Suppressor macrophage treated with lipopolysaccharide for 1 hour (primary cell): ENCODE measurements around the gene DEFB113.

Experiments
- DNase-seq, 3 donors: peaks; one replicate each; pipeline ENCODE4 v3.0.0-alpha.2; 2020 to 2022

The DEFB113 gene

GRCh38 chr6:49935387-49935786 lies 34.0 kb downstream of the DEFB113 start:
- no peak for DNase-seq

GRCh38 chr6:49934770-49935169 lies 34.7 kb downstream of the DEFB113 start:
- DNase-seq, result no peak

GRCh38 chr6:49933526-49933925 lies 35.9 kb downstream of the DEFB113 start:
- DNase-seq, result no peak

- no peak for DNase-seq
These were observed 40.1 kb downstream of the DEFB113 start for GRCh38 chr6:49929340-49929739.

- no peak for DNase-seq
These were observed 45.6 kb downstream of the DEFB113 start for GRCh38 chr6:49923826-49924225.

GRCh38 chr6:49919935-49920644 lies 49.3 kb downstream of the DEFB113 start:
- no peak for DNase-seq

- no peak for DNase-seq
These were observed 50.2 kb downstream of the DEFB113 start for GRCh38 chr6:49919261-49919660.

- DNase-seq, result no peak
These were observed 50.6 kb downstream of the DEFB113 start for GRCh38 chr6:49918787-49919186.
